ENCODE results near the gene EVC2. TPM values are rescaled to one million over a fixed set of nuclear protein-coding genes. Genes with fewer than 3 reads are reported as not detected.
A peak's percentile ranks its signal among the peaks of the same experiment; 100 is the strongest.

Gene EVC2
- total and polyA plus RNA-seq, 2 donors (not counting 1 experiment from before 2014, with no cell fraction given): 1.4 to 16.5 TPM

- DNase-seq (ENCODE audit: low read depth in 2 of 2): no peak
- no peak for TF ChIP-seq CTCF (conservative IDR thresholded peaks at IDR 0.05 in 1 of 2, IDR thresholded peaks at IDR 0.05 in 1 of 2; ENCODE audit: low read depth in 1 of 2, low read length in 2 of 2)
- no peak for TF ChIP-seq EZH2 (IDR thresholded peaks at IDR 0.05; ENCODE audit: low read length, missing control alignments)
- Histone ChIP-seq H3K9ac (ENCODE audit: insufficient read depth, low read length) (no peak overlapping the region), H2AFZ (ENCODE audit: low read length) (no peak overlapping the region), H3K36me3 (ENCODE audit: control insufficient read depth, insufficient read depth, low read length) (no peaks in the 10 kb centered on the region), H3K27me3 (ENCODE audit: control insufficient read depth, insufficient read depth, low read length) (no peaks in the 10 kb centered on the region), H4K20me1 (ENCODE audit: control insufficient read depth, extremely low read depth, insufficient read depth, low read length) (no peaks in the 10 kb centered on the region), H3K9me3 (ENCODE audit: control insufficient read depth, insufficient read depth, low read depth, low read length) (no peaks in the 10 kb centered on the region), H3K4me1 (ENCODE audit: control insufficient read depth, extremely low read depth, insufficient read depth, low read length) (no peaks in the 10 kb centered on the region), H3K4me2 (ENCODE audit: extremely low read depth, insufficient read depth, low read length) (no peak overlapping the region), H3K79me2 (ENCODE audit: control insufficient read depth, insufficient read depth, low read length) (no peaks in the 10 kb centered on the region), H3K27ac (ENCODE audit: insufficient read depth, low read length) (no peak overlapping the region), H3K4me3 (replicated peaks in 1 of 4; ENCODE audit: control extremely low read depth in 1 of 4, insufficient read depth in 1 of 4, low read depth in 3 of 4, low read length in 4 of 4) (no peak overlapping the region)
Observed at GRCh38 chr4:5528031-5528436, 180.3 kb downstream of the EVC2 start.

- Histone ChIP-seq H3K27ac (ENCODE audit: insufficient read depth, low read length) (no peak overlapping the region), H3K9me3 (ENCODE audit: control insufficient read depth, insufficient read depth, low read depth, low read length) (no peaks in the 10 kb centered on the region), H3K27me3 (ENCODE audit: control insufficient read depth, insufficient read depth, low read length) (no peaks in the 10 kb centered on the region), H3K4me2 (ENCODE audit: extremely low read depth, insufficient read depth, low read length) (no peak overlapping the region), H3K9ac (ENCODE audit: insufficient read depth, low read length) (no peak overlapping the region), H3K79me2 (ENCODE audit: control insufficient read depth, insufficient read depth, low read length) (no peaks in the 10 kb centered on the region), H4K20me1 (ENCODE audit: control insufficient read depth, extremely low read depth, insufficient read depth, low read length) (no peaks in the 10 kb centered on the region), H3K36me3 (ENCODE audit: control insufficient read depth, insufficient read depth, low read length) (no peaks in the 10 kb centered on the region), H2AFZ (ENCODE audit: low read length) (no peak overlapping the region), H3K4me3 (replicated peaks in 1 of 4; ENCODE audit: control extremely low read depth in 1 of 4, insufficient read depth in 1 of 4, low read depth in 3 of 4, low read length in 4 of 4) (no peak overlapping the region), H3K4me1 (ENCODE audit: control insufficient read depth, extremely low read depth, insufficient read depth, low read length) (no peaks in the 10 kb centered on the region)
- peak in 1 of 2 donors; percentile 19 for DNase-seq (ENCODE audit: low read depth in 2 of 2)
- TF ChIP-seq CTCF (conservative IDR thresholded peaks at IDR 0.05 in 1 of 2, IDR thresholded peaks at IDR 0.05 in 1 of 2; ENCODE audit: low read depth in 1 of 2, low read length in 2 of 2) (no peak), EZH2 (IDR thresholded peaks at IDR 0.05; ENCODE audit: low read length, missing control alignments) (no peak)
Observed at GRCh38 chr4:5527211-5527610, 181.1 kb downstream of the EVC2 start.

- H3K4me2 ChIP-seq (ENCODE audit: extremely low read depth, insufficient read depth, low read length): no peak overlapping the region
- peak in 1 of 2 donors; percentile 12 for DNase-seq (ENCODE audit: low read depth in 2 of 2)
- no peaks in the 10 kb centered on the region for H3K79me2 ChIP-seq (ENCODE audit: control insufficient read depth, insufficient read depth, low read length)
- H3K27ac ChIP-seq (ENCODE audit: insufficient read depth, low read length): no peak overlapping the region
- no peaks in the 10 kb centered on the region for H3K36me3 ChIP-seq (ENCODE audit: control insufficient read depth, insufficient read depth, low read length)
- H3K9ac ChIP-seq (ENCODE audit: insufficient read depth, low read length): no peak overlapping the region
- H3K4me1 ChIP-seq (ENCODE audit: control insufficient read depth, extremely low read depth, insufficient read depth, low read length): no peaks in the 10 kb centered on the region
- no peaks in the 10 kb centered on the region for H3K27me3 ChIP-seq (ENCODE audit: control insufficient read depth, insufficient read depth, low read length)
- no peak for TF ChIP-seq EZH2 (IDR thresholded peaks at IDR 0.05; ENCODE audit: low read length, missing control alignments)
- TF ChIP-seq CTCF (conservative IDR thresholded peaks at IDR 0.05 in 1 of 2, IDR thresholded peaks at IDR 0.05 in 1 of 2; ENCODE audit: low read depth in 1 of 2, low read length in 2 of 2): no peak
- no peak overlapping the region for H3K4me3 ChIP-seq (replicated peaks in 1 of 4; ENCODE audit: control extremely low read depth in 1 of 4, insufficient read depth in 1 of 4, low read depth in 3 of 4, low read length in 4 of 4)
- H2AFZ ChIP-seq (ENCODE audit: low read length): no peak overlapping the region
- H3K9me3 ChIP-seq (ENCODE audit: control insufficient read depth, insufficient read depth, low read depth, low read length): no peaks in the 10 kb centered on the region
- no peaks in the 10 kb centered on the region for H4K20me1 ChIP-seq (ENCODE audit: control insufficient read depth, extremely low read depth, insufficient read depth, low read length)
Observed at GRCh38 chr4:5526080-5526846, 182.1 kb downstream of the EVC2 start.
